H9 (cell line): ENCODE data around the gene CCT2. TPM values are rescaled to one million over a fixed set of nuclear protein-coding genes. Genes with fewer than 3 reads are reported as not detected.
A peak's percentile ranks its signal among the peaks of the same experiment; 100 is the strongest.

ENCODE experiments used
- DNase-seq: peaks from one replicate; pipeline ENCODE4 v3.0.0-alpha.2; 2017
- H2AFZ ChIP-seq: one replicate; pipeline ENCODE4 v1.6.1; 2013; ENCODE audit warnings: mild to moderate bottlenecking, low read length, control low read depth, moderate library complexity
- H2AK5ac ChIP-seq: 2 replicates; pipeline ENCODE4 v1.6.1; 2013; ENCODE audit warnings: low read length, control low read depth, mixed read lengths; ENCODE audit not compliant: insufficient read length
- H2BK120ac ChIP-seq: one replicate; pipeline ENCODE4 v1.6.1; 2013; ENCODE audit warnings: low read depth, mild to moderate bottlenecking, low read length, control low read depth, inconsistent platforms; ENCODE audit not compliant: poor library complexity, severe bottlenecking
- H2BK12ac ChIP-seq: 2 replicates; pipeline ENCODE4 v1.6.1; 2013; ENCODE audit warnings: low read length, control low read depth, mixed read lengths, low read depth; ENCODE audit not compliant: insufficient read length
- H2BK15ac ChIP-seq: 2 replicates; pipeline ENCODE4 v1.6.1; 2013; ENCODE audit warnings: low read depth, low read length, control low read depth
- H2BK20ac ChIP-seq: one replicate; pipeline ENCODE4 v1.6.1; 2013; ENCODE audit warnings: low read depth, mild to moderate bottlenecking, low read length, control low read depth, inconsistent platforms; ENCODE audit not compliant: poor library complexity, severe bottlenecking
- H2BK5ac ChIP-seq: 2 replicates; pipeline ENCODE4 v1.6.1; 2013; ENCODE audit warnings: low read length, control low read depth, mixed read lengths; ENCODE audit not compliant: insufficient read length
- H3K14ac ChIP-seq: 2 replicates; pipeline ENCODE4 v1.6.1; 2013; ENCODE audit warnings: low read length, control low read depth; ENCODE audit not compliant: insufficient read depth
- H3K18ac ChIP-seq: 2 replicates; pipeline ENCODE4 v1.6.1; 2013; ENCODE audit warnings: low read depth, mild to moderate bottlenecking, mixed read lengths, low read length, control low read depth; ENCODE audit not compliant: insufficient read length
- H3K23ac ChIP-seq: 2 replicates; pipeline ENCODE4 v1.6.1; 2013; ENCODE audit warnings: low read length, control low read depth, mixed read lengths, low read depth; ENCODE audit not compliant: insufficient read length
- H3K23me2 ChIP-seq: 2 replicates; pipeline ENCODE4 v1.6.1; 2013; ENCODE audit warnings: low read depth, mild to moderate bottlenecking, mixed read lengths, low read length, control low read depth; ENCODE audit not compliant: insufficient read length, poor library complexity, severe bottlenecking
- H3K27ac ChIP-seq: 2 replicates; pipeline ENCODE4 v1.5.1; 2013; ENCODE audit warnings: low read length, control low read depth, mixed read lengths, low read depth; ENCODE audit not compliant: insufficient read length
- H3K27me3 ChIP-seq: 2 replicates; pipeline ENCODE4 v1.6.1; 2013; ENCODE audit warnings: low read length, control low read depth, inconsistent platforms; ENCODE audit not compliant: insufficient read depth
- H3K4ac ChIP-seq: 2 replicates; pipeline ENCODE4 v1.6.1; 2013; ENCODE audit warnings: low read depth, mild to moderate bottlenecking, control low read depth, inconsistent platforms, low read length, moderate library complexity
- H3K4me1 ChIP-seq: 2 replicates; pipeline ENCODE4 v1.6.1; 2013; ENCODE audit warnings: low read length, control low read depth, inconsistent platforms; ENCODE audit not compliant: insufficient read depth
- H3K4me2 ChIP-seq: 2 replicates; pipeline ENCODE4 v1.6.1; 2013; ENCODE audit warnings: low read length, control low read depth, mixed read lengths; ENCODE audit not compliant: insufficient read length, insufficient read depth
- H3K56ac ChIP-seq: 2 replicates; pipeline ENCODE4 v1.6.1; 2013; ENCODE audit warnings: low read depth, mild to moderate bottlenecking, mixed read lengths, low read length, control low read depth; ENCODE audit not compliant: insufficient read length
- H3K79me1 ChIP-seq: 2 replicates; pipeline ENCODE4 v1.6.1; 2013; ENCODE audit warnings: low read depth, mild to moderate bottlenecking, moderate library complexity, low read length, control low read depth, inconsistent platforms; ENCODE audit not compliant: insufficient read depth, poor library complexity, severe bottlenecking
- H3K79me2 ChIP-seq: 2 replicates; pipeline ENCODE4 v1.6.1; 2013; ENCODE audit warnings: low read length, control low read depth, inconsistent platforms; ENCODE audit not compliant: insufficient read depth
- H3K9ac ChIP-seq: 2 replicates; pipeline ENCODE4 v1.6.1; 2013; ENCODE audit warnings: low read length, control low read depth, mixed read lengths; ENCODE audit not compliant: insufficient read length; ENCODE audit errors: extremely low read depth
- H3K9me3 ChIP-seq: one replicate; pipeline ENCODE4 v1.6.1; 2013; ENCODE audit warnings: low read depth, low read length, inconsistent platforms; ENCODE audit not compliant: control insufficient read depth
- H3T11ph ChIP-seq: one replicate; pipeline ENCODE4 v1.6.1; 2013; ENCODE audit warnings: mild to moderate bottlenecking, low read length, control low read depth, inconsistent platforms
- H4K20me1 ChIP-seq: one replicate; pipeline ENCODE4 v1.6.1; 2013; ENCODE audit not compliant: control insufficient read depth, insufficient read length, insufficient read depth
- H4K5ac ChIP-seq: 2 replicates; pipeline ENCODE4 v1.6.1; 2013; ENCODE audit warnings: low read depth, mild to moderate bottlenecking, mixed read lengths, low read length, control low read depth; ENCODE audit not compliant: insufficient read length
- H4K8ac ChIP-seq: replicated peaks from 2 replicates; pipeline ENCODE4 v1.6.1; 2013; ENCODE audit warnings: low read length, control low read depth, mixed read lengths, low read depth; ENCODE audit not compliant: insufficient read length
- H4K91ac ChIP-seq: 2 replicates; pipeline ENCODE4 v1.6.1; 2013; ENCODE audit warnings: low read depth, mild to moderate bottlenecking, moderate library complexity, mixed read lengths, low read length, control low read depth; ENCODE audit not compliant: insufficient read length
- H3K27ac Mint-ChIP-seq, 3 experiments: 2 replicates in 2 of 3; 3 replicates in 1 of 3; pipeline ENCODE4 v1.8.0; 2020 to 2021; ENCODE audit warnings: mixed read lengths in 3 of 3, mild to moderate bottlenecking in 1 of 3, moderate library complexity in 1 of 3
- H3K27me3 Mint-ChIP-seq: 2 replicates; pipeline ENCODE4 v1.8.0; 2021; ENCODE audit warnings: low read depth, mild to moderate bottlenecking, moderate library complexity, mixed read lengths
- H3K36me3 Mint-ChIP-seq, 3 experiments: 2 replicates in 2 of 3; 3 replicates in 1 of 3; pipeline ENCODE4 v1.8.0; 2020 to 2021; ENCODE audit warnings: low read depth in 3 of 3, mixed read lengths in 3 of 3; ENCODE audit not compliant: insufficient read depth in 1 of 3
- H3K4me1 Mint-ChIP-seq, 2 experiments: 2 replicates each; pipeline ENCODE4 v1.8.0; 2020; ENCODE audit warnings: mixed read lengths in 2 of 2
- H3K4me3 Mint-ChIP-seq, 2 experiments: 2 replicates in 1 of 2; 3 replicates in 1 of 2; pipeline ENCODE4 v1.8.0; 2020 to 2021; ENCODE audit warnings: mild to moderate bottlenecking in 2 of 2, mixed read lengths in 2 of 2, moderate library complexity in 1 of 2
- H3K9me3 Mint-ChIP-seq, 2 experiments: 2 replicates in 1 of 2; 3 replicates in 1 of 2; pipeline ENCODE4 v1.8.0; 2020; ENCODE audit warnings: mild to moderate bottlenecking in 2 of 2, mixed read lengths in 2 of 2, moderate library complexity in 1 of 2
- WGBS: extraction: QIAGEN DNeasy Blood & Tissue Kit; methylation state at CpG from one replicate; pipeline ENCODE4 v1.1.7; 2013; ENCODE audit warnings: missing lambda C conversion rate, low lambda C conversion rate, mixed read lengths; ENCODE audit not compliant: insufficient read length; ENCODE audit errors: extremely low coverage; 5-methylcytosine and 5-hydroxymethylcytosine counted together
- total RNA-seq: library from RNA; stranded (reverse); gene quantifications from 2 replicates; pipeline ENCODE4 v1.2.1, GENCODE V29; 2021
- TF ChIP-seq, protein P1 (sequence below): fragments of 200-600 bp; sonication (generic); conservative IDR thresholded peaks from 3 replicates; pipeline ENCODE4 v1.8.0; 2021; ENCODE audit warnings: antibody characterized with exemption, mild to moderate bottlenecking

The CCT2 gene
- total RNA-seq, 1 experiment from 2014 or later, result 405 TPM

DNA sequence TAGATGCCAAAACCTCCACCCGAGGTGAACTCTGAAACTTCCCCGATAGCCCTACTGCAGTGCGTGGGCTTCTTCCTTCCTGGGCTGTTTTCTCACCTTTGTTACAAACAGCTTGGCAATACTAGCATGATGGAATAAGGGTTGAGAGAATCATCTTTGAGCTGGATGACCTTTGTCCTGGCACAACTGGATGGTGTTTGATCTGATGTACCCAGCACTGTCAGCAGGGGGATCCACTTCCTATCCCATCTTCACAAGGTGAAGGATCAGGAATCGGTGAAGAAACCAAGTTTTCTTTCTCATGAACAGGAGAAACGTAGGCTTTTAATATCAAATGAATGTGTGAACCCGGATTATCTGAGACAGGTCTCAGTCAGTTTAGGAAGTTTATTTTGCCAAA lies 44.9 kb downstream of the CCT2 start:
- H4K5ac ChIP-seq, result no peak overlapping the region
- no peak overlapping the region for H3K27ac ChIP-seq
- H2BK20ac ChIP-seq, result no peak overlapping the region
- H3K14ac ChIP-seq, result no peak overlapping the region
- no peak overlapping the region for H3T11ph ChIP-seq
- no peaks in the 10 kb centered on the region for H3K79me2 ChIP-seq
- no peak overlapping the region for H3K4me3 Mint-ChIP-seq
- H3K27me3 Mint-ChIP-seq, result no peaks in the 10 kb centered on the region
- H3K56ac ChIP-seq, result no peak overlapping the region
- no peaks in the 10 kb centered on the region for H3K79me1 ChIP-seq
- no peak overlapping the region for H3K9ac ChIP-seq
- H4K91ac ChIP-seq, result no peak overlapping the region
- H4K20me1 ChIP-seq, result no peaks in the 10 kb centered on the region
- TF ChIP-seq, protein P1, sequence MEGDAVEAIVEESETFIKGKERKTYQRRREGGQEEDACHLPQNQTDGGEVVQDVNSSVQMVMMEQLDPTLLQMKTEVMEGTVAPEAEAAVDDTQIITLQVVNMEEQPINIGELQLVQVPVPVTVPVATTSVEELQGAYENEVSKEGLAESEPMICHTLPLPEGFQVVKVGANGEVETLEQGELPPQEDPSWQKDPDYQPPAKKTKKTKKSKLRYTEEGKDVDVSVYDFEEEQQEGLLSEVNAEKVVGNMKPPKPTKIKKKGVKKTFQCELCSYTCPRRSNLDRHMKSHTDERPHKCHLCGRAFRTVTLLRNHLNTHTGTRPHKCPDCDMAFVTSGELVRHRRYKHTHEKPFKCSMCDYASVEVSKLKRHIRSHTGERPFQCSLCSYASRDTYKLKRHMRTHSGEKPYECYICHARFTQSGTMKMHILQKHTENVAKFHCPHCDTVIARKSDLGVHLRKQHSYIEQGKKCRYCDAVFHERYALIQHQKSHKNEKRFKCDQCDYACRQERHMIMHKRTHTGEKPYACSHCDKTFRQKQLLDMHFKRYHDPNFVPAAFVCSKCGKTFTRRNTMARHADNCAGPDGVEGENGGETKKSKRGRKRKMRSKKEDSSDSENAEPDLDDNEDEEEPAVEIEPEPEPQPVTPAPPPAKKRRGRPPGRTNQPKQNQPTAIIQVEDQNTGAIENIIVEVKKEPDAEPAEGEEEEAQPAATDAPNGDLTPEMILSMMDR, result peak; percentile 64
- no peak overlapping the region for H2BK120ac ChIP-seq
- no CpG with 5 or more reads among the region's 6 CpGs for WGBS
- H2AFZ ChIP-seq, result no peak overlapping the region
- no peak overlapping the region for H3K4me2 ChIP-seq
- H3K23ac ChIP-seq, result no peak overlapping the region
- no peak overlapping the region for H2AK5ac ChIP-seq
- H3K9me3 Mint-ChIP-seq, result no peaks in the 10 kb centered on the region; a peak in 1 of 5 replicates
- no peak overlapping the region for H3K4ac ChIP-seq
- no peak overlapping the region for H2BK12ac ChIP-seq
- H3K23me2 ChIP-seq, result no peaks in the 10 kb centered on the region
- H3K4me1 ChIP-seq, result no peaks in the 10 kb centered on the region; the same call in 1 of the 2 replicates
- no peak overlapping the region for H2BK15ac ChIP-seq
- H3K18ac ChIP-seq, result no peak overlapping the region
- peak; percentile 47 for DNase-seq
- H2BK5ac ChIP-seq, result no peak overlapping the region
- H4K8ac ChIP-seq, result no peak overlapping the region
- H3K36me3 Mint-ChIP-seq, result no peaks in the 10 kb centered on the region
- H3K27me3 ChIP-seq, result no peaks in the 10 kb centered on the region
- no peak overlapping the region for H3K27ac Mint-ChIP-seq
- H3K4me1 Mint-ChIP-seq, result peaks cover 4 to 5% of the 10 kb centered on the region in 2 experiments
- H3K9me3 ChIP-seq, result no peaks in the 10 kb centered on the region
